Erythroblast (primary cell): ENCODE data around the gene GRIN3B.

Source experiments
- GATA1 ChIP-seq: IDR thresholded peaks from 2 replicates; pipeline ENCODE4 v1.6.1; 2011; ENCODE audit warnings: low read depth, mild to moderate bottlenecking, control low read depth, low read length, moderate library complexity
- POLR2A ChIP-seq: IDR thresholded peaks from 2 replicates; pipeline ENCODE4 v1.6.1; 2011; ENCODE audit warnings: mild to moderate bottlenecking, low read length

- TF ChIP-seq POLR2A (no peak), GATA1 (no peak)
Measured at GRCh38 chr19:990119-990571, 10.1 kb upstream of the GRIN3B start.
